ENCODE data around the gene MAEA. TPM values are rescaled to one million over a fixed set of nuclear protein-coding genes. Genes with fewer than 3 reads are reported as not detected.
A peak's percentile ranks its signal among the peaks of the same experiment; 100 is the strongest.

MAEA gene
- total and polyA plus RNA-seq, 2 of the 8 experiments (the other 6 are each of a cell fraction or from before 2014, with no cell fraction given) = 75.8 to 133 TPM

- TF ChIP-seq E2F6 (IDR thresholded peaks at IDR 0.05) = peak; percentile 45
- peak in 1 of 2 experiments; percentile 79; a peak in 2 of 3 replicates for TF ChIP-seq POLR2A (IDR thresholded peaks at IDR 0.05; ENCODE audit: control extremely low read depth in 1 of 2, low read depth in 2 of 2, low read length in 2 of 2)
- no peak for TF ChIP-seq CTBP2 (IDR thresholded peaks at IDR 0.05; ENCODE audit: borderline replicate concordance, insufficient read depth, insufficient read length, low read length)
- TF ChIP-seq PHF8 (conservative IDR thresholded peaks at IDR 0.05; ENCODE audit: low read depth, low read length) = peak; percentile 64; the same call in 1 of the 2 replicates
- no peak; the same call in none of the 2 replicates for TF ChIP-seq EGR1 (IDR thresholded peaks at IDR 0.05; ENCODE audit: borderline replicate concordance, low read depth, low read length)
- TF ChIP-seq CHD2 (IDR thresholded peaks at IDR 0.05; ENCODE audit: low read length) = no peak
- no peak for TF ChIP-seq RXRA (IDR thresholded peaks at IDR 0.05; ENCODE audit: insufficient read depth, low read depth, low read length)
- no peak for TF ChIP-seq SAP30 (IDR thresholded peaks at IDR 0.05; ENCODE audit: insufficient read depth, insufficient replicate concordance, low read length)
- TF ChIP-seq SP4 (IDR thresholded peaks at IDR 0.05; ENCODE audit: low read length) = peak; percentile 83
- TF ChIP-seq YY1 (IDR thresholded peaks at IDR 0.05; ENCODE audit: low read depth, low read length) = no peak
- TF ChIP-seq ATF3 (IDR thresholded peaks at IDR 0.05; ENCODE audit: insufficient read depth, low read depth, low read length) = peak; percentile 81
- peak; percentile 92 for TF ChIP-seq USF2 (IDR thresholded peaks at IDR 0.05; ENCODE audit: low read length)
- no peak for TF ChIP-seq BCL11A (IDR thresholded peaks at IDR 0.05; ENCODE audit: low read depth in 2 of 2, low read length in 2 of 2)
- peak; percentile 93 for TF ChIP-seq CREB1 (IDR thresholded peaks at IDR 0.05)
These were observed 57.2 kb downstream of the MAEA start, which contains the start of gene UVSSA (continued) for GRCh38 chr4:1346781-1347409.

Measured in H1 (cell line).